SU-DHL-6 (cell line): ENCODE measurements around the gene UTS2B.

Source experiments
- H2AFZ ChIP-seq: fragments of 200-600 bp; sonication (generic); 2 replicates; pipeline ENCODE4 v1.6.1; 2014; ENCODE audit warnings: low read depth, mild to moderate bottlenecking, moderate library complexity, mixed read lengths, antibody characterized with exemption, low read length; ENCODE audit not compliant: severe bottlenecking
- H3F3A ChIP-seq: fragments of 200-600 bp; shearing (Covaris generic); 2 replicates; pipeline ENCODE4 v1.6.0; 2016; ENCODE audit warnings: antibody characterized with exemption, mild to moderate bottlenecking; ENCODE audit not compliant: insufficient read depth
- H3K27ac ChIP-seq: fragments of 200-600 bp; sonication (generic); 2 replicates; pipeline ENCODE4 v1.5.1; 2016; ENCODE audit warnings: low read depth, mild to moderate bottlenecking, low read length, moderate library complexity, mixed read lengths
- H3K27me3 ChIP-seq: fragments of 200-600 bp; sonication (generic), shearing (Covaris generic); 2 replicates; pipeline ENCODE4 v1.6.0; 2014; ENCODE audit warnings: mild to moderate bottlenecking, low read length
- H3K36me3 ChIP-seq: fragments of 200-600 bp; sonication (generic); 2 replicates; pipeline ENCODE4 v1.6.1; 2014; ENCODE audit warnings: mild to moderate bottlenecking, low read length, mixed read lengths
- H3K4me2 ChIP-seq: fragments of 300-600, 200-600 bp; shearing (Covaris generic), sonication (generic); 2 replicates; pipeline ENCODE4 v1.6.0; 2014; ENCODE audit warnings: low read length, low read depth, mild to moderate bottlenecking; ENCODE audit not compliant: poor library complexity, severe bottlenecking
- H3K4me3 ChIP-seq: fragments of 200-600 bp; sonication (generic); 2 replicates; pipeline ENCODE4 v1.5.1; 2014; ENCODE audit warnings: antibody characterized with exemption, low read length, mild to moderate bottlenecking, mixed read lengths; ENCODE audit not compliant: insufficient read depth, poor library complexity, severe bottlenecking
- H3K79me2 ChIP-seq: fragments of 200-600 bp; sonication (generic); 2 replicates; pipeline ENCODE4 v1.6.1; 2014; ENCODE audit warnings: mild to moderate bottlenecking, low read length, moderate library complexity; ENCODE audit not compliant: insufficient read depth
- H3K9ac ChIP-seq: fragments of 200-600 bp; sonication (generic); 2 replicates; pipeline ENCODE4 v1.7.0; 2014; ENCODE audit warnings: mild to moderate bottlenecking, low read length
- H3K9me2 ChIP-seq: fragments of 200-600 bp; sonication (generic); replicated peaks from 2 replicates; pipeline ENCODE4 v1.6.1; 2014; ENCODE audit warnings: low read length; ENCODE audit not compliant: insufficient read depth
- H3K9me3 ChIP-seq: fragments of 200-600 bp; sonication (generic); 2 replicates; pipeline ENCODE4 v1.6.1; 2014; ENCODE audit warnings: low read length, mixed read lengths; ENCODE audit not compliant: insufficient read depth
- H4K20me1 ChIP-seq: fragments of 200-600 bp; sonication (generic); 2 replicates; pipeline ENCODE4 v1.6.1; 2014; ENCODE audit warnings: low read depth, mild to moderate bottlenecking, antibody characterized with exemption, low read length, moderate library complexity, mixed read lengths
- CTCF ChIP-seq: fragments of 200-600 bp; sonication (generic); IDR thresholded peaks from one replicate; pipeline ENCODE4 v1.5.1; 2017; ENCODE audit warnings: antibody characterized with exemption, mild to moderate bottlenecking, low read length, moderate library complexity; ENCODE audit not compliant: insufficient read depth, poor library complexity, severe bottlenecking
- EZH2phosphoT487 ChIP-seq: fragments of 200-600 bp; sonication (generic), shearing (Covaris generic); conservative IDR thresholded peaks from 2 replicates; pipeline ENCODE4 v1.6.1; 2018; ENCODE audit warnings: mild to moderate bottlenecking, antibody characterized with exemption, low read length, moderate library complexity, mixed read lengths

Gene UTS2B

GRCh38 chr3:191366675-191367074, 36.3 kb upstream of the UTS2B start:
- no peak overlapping the region for H3K9ac ChIP-seq
- H3K4me2 ChIP-seq = no peak overlapping the region
- H3K79me2 ChIP-seq = no peaks in the 10 kb centered on the region
- H3K36me3 ChIP-seq = no peaks in the 10 kb centered on the region
- TF ChIP-seq CTCF (no peak), EZH2phosphoT487 (no peak)
- H3K9me2 ChIP-seq = no peaks in the 10 kb centered on the region
- H3K27me3 ChIP-seq = no peaks in the 10 kb centered on the region
- no peaks in the 10 kb centered on the region for H4K20me1 ChIP-seq
- no peak overlapping the region for H2AFZ ChIP-seq
- no peak overlapping the region for H3K4me3 ChIP-seq
- H3F3A ChIP-seq = no peaks in the 10 kb centered on the region
- no peaks in the 10 kb centered on the region for H3K9me3 ChIP-seq
- no peak overlapping the region for H3K27ac ChIP-seq

GRCh38 chr3:191363221-191363620, 32.9 kb upstream of the UTS2B start:
- H3F3A ChIP-seq = no peaks in the 10 kb centered on the region
- no peaks in the 10 kb centered on the region for H3K9me3 ChIP-seq
- H3K4me2 ChIP-seq = no peak overlapping the region
- no peak overlapping the region for H3K9ac ChIP-seq
- TF ChIP-seq EZH2phosphoT487 (no peak), CTCF (no peak)
- H3K79me2 ChIP-seq = no peaks in the 10 kb centered on the region
- no peaks in the 10 kb centered on the region for H4K20me1 ChIP-seq
- H3K36me3 ChIP-seq = no peaks in the 10 kb centered on the region
- H3K27me3 ChIP-seq = no peaks in the 10 kb centered on the region
- no peak overlapping the region for H2AFZ ChIP-seq
- H3K4me3 ChIP-seq = no peak overlapping the region
- no peaks in the 10 kb centered on the region for H3K9me2 ChIP-seq
- H3K27ac ChIP-seq = no peak overlapping the region

GRCh38 chr3:191362524-191363090, 32.3 kb upstream of the UTS2B start:
- no peaks in the 10 kb centered on the region for H3F3A ChIP-seq
- H3K36me3 ChIP-seq = no peaks in the 10 kb centered on the region
- no peak overlapping the region for H3K4me3 ChIP-seq
- H3K4me2 ChIP-seq = no peak overlapping the region
- no peaks in the 10 kb centered on the region for H3K79me2 ChIP-seq
- H3K9me2 ChIP-seq = no peaks in the 10 kb centered on the region
- no peaks in the 10 kb centered on the region for H3K9me3 ChIP-seq
- no peak overlapping the region for H3K27ac ChIP-seq
- H3K27me3 ChIP-seq = no peaks in the 10 kb centered on the region
- TF ChIP-seq EZH2phosphoT487 = no peak
- TF ChIP-seq CTCF = no peak
- no peaks in the 10 kb centered on the region for H4K20me1 ChIP-seq
- no peak overlapping the region for H2AFZ ChIP-seq
- no peak overlapping the region for H3K9ac ChIP-seq

- Histone ChIP-seq H3F3A (no peaks in the 10 kb centered on the region), H3K27ac (no peak overlapping the region)
- TF ChIP-seq CTCF (no peak), EZH2phosphoT487 (no peak)
Observed at GRCh38 chr3:191362037-191362436, 31.7 kb upstream of the UTS2B start.

More at GRCh38 chr3:191362037-191362436, 31.7 kb upstream of the UTS2B start:
- no peaks in the 10 kb centered on the region for H3K27me3 ChIP-seq
- no peaks in the 10 kb centered on the region for H3K9me2 ChIP-seq
- no peak overlapping the region for H3K9ac ChIP-seq
- H3K9me3 ChIP-seq = no peaks in the 10 kb centered on the region
- no peak overlapping the region for H3K4me2 ChIP-seq
- H3K36me3 ChIP-seq = no peaks in the 10 kb centered on the region
- no peak overlapping the region for H2AFZ ChIP-seq
- H4K20me1 ChIP-seq = no peaks in the 10 kb centered on the region
- H3K79me2 ChIP-seq = no peaks in the 10 kb centered on the region
- no peak overlapping the region for H3K4me3 ChIP-seq
